GM12872 (cell line): ENCODE data around the gene SMYD3.

Source experiments
- TF ChIP-seq, protein P1 (sequence below): IDR thresholded peaks from 3 replicates; pipeline ENCODE4 v1.5.1; 2011; ENCODE audit warnings: low read depth, mild to moderate bottlenecking, low read length, moderate library complexity; ENCODE audit not compliant: insufficient read depth

The SMYD3 gene

DNA sequence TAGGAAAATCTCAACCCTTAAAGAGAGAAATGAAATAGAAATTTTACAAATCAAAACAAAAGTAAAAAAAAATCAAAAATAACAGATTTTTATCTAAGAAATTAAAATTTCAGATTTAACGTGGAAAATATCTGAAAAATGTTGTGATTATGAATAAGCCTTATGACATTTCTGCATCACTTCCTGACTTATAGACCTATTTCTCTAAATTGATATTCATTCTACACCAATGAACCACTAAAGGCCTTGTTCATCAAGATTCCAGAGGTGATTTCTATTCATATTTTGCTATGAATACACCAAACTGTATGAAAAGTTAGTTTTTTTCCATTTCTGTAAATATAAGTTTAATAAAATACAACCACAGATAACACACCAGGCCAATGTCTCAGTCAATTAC, 261.5 kb downstream of the SMYD3 start:
- TF ChIP-seq, protein P1, sequence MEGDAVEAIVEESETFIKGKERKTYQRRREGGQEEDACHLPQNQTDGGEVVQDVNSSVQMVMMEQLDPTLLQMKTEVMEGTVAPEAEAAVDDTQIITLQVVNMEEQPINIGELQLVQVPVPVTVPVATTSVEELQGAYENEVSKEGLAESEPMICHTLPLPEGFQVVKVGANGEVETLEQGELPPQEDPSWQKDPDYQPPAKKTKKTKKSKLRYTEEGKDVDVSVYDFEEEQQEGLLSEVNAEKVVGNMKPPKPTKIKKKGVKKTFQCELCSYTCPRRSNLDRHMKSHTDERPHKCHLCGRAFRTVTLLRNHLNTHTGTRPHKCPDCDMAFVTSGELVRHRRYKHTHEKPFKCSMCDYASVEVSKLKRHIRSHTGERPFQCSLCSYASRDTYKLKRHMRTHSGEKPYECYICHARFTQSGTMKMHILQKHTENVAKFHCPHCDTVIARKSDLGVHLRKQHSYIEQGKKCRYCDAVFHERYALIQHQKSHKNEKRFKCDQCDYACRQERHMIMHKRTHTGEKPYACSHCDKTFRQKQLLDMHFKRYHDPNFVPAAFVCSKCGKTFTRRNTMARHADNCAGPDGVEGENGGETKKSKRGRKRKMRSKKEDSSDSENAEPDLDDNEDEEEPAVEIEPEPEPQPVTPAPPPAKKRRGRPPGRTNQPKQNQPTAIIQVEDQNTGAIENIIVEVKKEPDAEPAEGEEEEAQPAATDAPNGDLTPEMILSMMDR: no peak

DNA sequence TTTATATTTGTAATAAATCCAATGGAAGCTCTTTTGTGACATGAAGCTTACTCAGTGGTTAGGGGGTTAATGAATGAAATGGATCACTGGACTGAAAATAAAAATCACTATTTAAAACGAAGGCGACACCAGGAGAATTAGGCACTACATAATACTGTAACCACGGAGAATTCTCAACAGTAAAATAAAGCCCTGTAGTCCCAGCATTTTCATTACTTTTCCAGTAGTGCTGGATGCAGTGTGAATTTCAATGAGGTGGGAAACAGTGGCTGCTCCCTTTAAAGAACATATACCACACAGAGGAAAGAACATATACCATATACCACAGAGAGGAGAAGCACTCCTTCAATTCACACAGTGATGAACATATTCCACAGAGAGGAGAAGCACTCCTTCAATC, 275.0 kb downstream of the SMYD3 start:
- TF ChIP-seq, protein P1: no peak

GRCh38 chr1:246226041-246226440, 281.0 kb downstream of the SMYD3 start:
- TF ChIP-seq, protein P1: no peak

- TF ChIP-seq, protein P1: no peak
These were observed 285.4 kb downstream of the SMYD3 start for GRCh38 chr1:246221485-246222255.

- TF ChIP-seq, protein P1: no peak
These were observed 286.5 kb downstream of the SMYD3 start for GRCh38 chr1:246220495-246221065.

DNA sequence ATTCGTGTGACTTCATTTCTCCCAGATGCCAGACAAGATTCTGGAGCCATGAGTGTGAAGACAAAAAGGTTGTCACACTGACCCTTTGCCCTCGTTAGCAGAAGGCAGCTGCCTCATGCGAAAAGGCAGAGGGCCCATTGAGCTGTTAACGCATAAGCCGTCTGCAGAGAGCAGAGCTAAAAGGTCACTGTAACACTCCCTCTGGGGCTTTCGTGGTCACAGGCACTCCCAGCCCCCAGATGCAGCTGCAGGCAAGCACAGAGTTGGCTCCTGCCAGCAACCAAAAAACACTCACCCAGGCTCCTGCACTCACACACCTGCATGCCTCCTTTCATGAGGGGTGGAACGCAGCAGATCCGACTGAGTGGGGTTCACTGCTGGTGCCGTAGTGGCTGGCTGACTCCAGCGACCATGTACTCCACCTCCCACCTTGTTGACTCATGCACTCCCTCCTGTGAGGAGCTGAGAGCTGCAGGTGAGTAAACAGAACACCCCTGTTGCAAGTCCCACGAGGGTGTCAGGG, 287.5 kb downstream of the SMYD3 start:
- TF ChIP-seq, protein P1: no peak

DNA sequence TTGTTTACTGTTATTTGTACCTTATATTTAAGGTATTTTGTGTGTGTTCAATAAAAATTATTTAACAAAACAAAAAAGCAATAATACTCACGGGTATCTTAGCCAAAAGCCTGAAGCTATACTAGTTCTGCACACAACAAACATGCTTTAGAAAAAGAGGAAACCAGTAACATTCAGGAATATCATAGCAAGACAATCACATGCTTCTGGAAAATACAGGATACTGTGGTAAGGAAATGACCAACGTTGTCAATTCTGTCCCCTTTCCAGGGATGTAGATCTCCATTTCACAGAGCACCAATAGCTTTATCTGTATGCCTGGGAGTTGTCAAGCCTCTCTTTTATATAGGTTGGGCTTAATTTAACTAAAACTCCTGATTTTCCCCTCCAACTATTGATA, 288.4 kb downstream of the SMYD3 start:
- TF ChIP-seq, protein P1: no peak
